Gastroesophageal sphincter (tissue), 3 donors: ENCODE measurements around the gene ZNF208.

Experiments used
- EP300 ChIP-seq: sonication (generic); formaldehyde crosslinking; IDR thresholded peaks from one replicate; pipeline ENCODE4 v1.6.1; 2017; ENCODE audit warnings: antibody characterized with exemption, mild to moderate bottlenecking
- POLR2A ChIP-seq, 2 donors: fragments of 450-650 bp; IDR thresholded peaks; one replicate each; pipeline ENCODE4 v1.6.1; 2017; ENCODE audit warnings: antibody characterized with exemption in 2 of 2, mild to moderate bottlenecking in 2 of 2, moderate library complexity in 1 of 2
- POLR2AphosphoS5 ChIP-seq: sonication (generic); formaldehyde crosslinking; IDR thresholded peaks from one replicate; pipeline ENCODE4 v1.6.1; 2017; ENCODE audit warnings: antibody characterized with exemption
- TF ChIP-seq, protein P1 (sequence below), 4 experiments: fragments of 200-600 bp in 2 of 4; fragments of 450-650 bp in 2 of 4; sonication (generic) in 1 of 4; IDR thresholded peaks; one replicate each; pipeline ENCODE4 v1.5.1; 2017 to 2019; ENCODE audit warnings: antibody characterized with exemption in 4 of 4, mild to moderate bottlenecking in 2 of 4, moderate library complexity in 2 of 4

DNA sequence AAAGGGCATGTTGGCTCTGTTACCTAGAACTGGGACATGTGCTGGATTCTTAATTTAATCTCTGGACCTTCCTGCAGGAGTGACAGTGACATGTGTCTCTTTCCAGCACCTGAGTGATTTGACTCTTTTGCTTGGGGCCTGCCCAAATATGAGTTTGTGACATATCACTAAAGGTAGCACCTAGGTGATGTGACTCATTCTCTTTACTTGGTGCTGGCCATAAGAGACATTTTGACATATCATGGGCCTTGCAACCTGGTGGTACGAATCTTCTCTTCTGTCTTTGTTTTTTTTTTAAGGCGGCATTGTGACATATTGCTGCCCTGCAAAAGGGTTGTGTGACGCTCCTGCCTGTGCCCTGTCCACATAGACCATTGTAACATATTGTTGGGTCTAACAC lies 108.9 kb downstream of the ZNF208 start:
- TF ChIP-seq EP300 (no peak), POLR2A (IDR thresholded peaks at IDR 0.05) (no peak), POLR2AphosphoS5 (no peak)
- TF ChIP-seq, protein P1, sequence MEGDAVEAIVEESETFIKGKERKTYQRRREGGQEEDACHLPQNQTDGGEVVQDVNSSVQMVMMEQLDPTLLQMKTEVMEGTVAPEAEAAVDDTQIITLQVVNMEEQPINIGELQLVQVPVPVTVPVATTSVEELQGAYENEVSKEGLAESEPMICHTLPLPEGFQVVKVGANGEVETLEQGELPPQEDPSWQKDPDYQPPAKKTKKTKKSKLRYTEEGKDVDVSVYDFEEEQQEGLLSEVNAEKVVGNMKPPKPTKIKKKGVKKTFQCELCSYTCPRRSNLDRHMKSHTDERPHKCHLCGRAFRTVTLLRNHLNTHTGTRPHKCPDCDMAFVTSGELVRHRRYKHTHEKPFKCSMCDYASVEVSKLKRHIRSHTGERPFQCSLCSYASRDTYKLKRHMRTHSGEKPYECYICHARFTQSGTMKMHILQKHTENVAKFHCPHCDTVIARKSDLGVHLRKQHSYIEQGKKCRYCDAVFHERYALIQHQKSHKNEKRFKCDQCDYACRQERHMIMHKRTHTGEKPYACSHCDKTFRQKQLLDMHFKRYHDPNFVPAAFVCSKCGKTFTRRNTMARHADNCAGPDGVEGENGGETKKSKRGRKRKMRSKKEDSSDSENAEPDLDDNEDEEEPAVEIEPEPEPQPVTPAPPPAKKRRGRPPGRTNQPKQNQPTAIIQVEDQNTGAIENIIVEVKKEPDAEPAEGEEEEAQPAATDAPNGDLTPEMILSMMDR (IDR thresholded peaks at IDR 0.05): no peak
